ENCODE data around the gene EXOC4. TPM values are rescaled to one million over a fixed set of nuclear protein-coding genes. Genes with fewer than 3 reads are reported as not detected.

EXOC4 gene
- total RNA-seq, 1 experiment from 2014 or later, result 66.2 TPM

- BruUV-seq (replicated peaks), result no TSS peak
- POLR2A ChIA-PET, result no interaction called here
These were observed 56.5 kb downstream of the EXOC4 start for GRCh38 chr7:133309333-133309732.

DNA sequence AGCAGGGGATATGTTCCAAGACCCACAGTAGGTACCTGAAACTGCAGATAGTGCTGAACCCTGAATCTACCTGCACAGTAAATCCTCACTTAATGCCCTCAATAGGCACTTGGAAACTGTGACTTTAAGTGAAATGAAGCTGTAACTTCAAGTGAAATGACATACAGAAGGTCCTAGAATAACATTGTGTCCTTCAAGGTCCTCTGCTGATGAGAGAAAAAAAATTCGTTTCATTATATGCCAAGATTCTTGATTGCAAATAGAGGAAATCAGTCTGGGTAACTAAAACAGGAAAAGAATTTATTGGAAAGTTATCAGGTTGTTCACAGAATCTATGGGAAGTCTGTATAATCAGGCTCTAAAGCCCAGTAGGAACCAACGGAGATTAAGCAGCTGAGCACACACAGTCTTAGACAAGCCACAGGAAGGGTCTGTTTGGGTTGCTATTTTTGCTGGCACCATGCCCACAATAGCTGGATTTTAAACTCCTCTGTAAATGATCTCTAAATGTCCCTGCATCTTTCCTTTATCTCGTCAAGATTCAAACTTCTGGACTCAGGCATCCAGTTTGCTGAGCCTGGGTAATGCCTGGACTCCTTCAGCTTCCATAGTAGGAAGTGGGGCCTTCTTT lies 57.5 kb downstream of the EXOC4 start:
- no peak overlapping the region for H3K4me3 ChIP-seq (ENCODE audit: low read depth, low read length)
- DNase-seq, result no peak
- intact Hi-C loops (cut with micrococcal nuclease; ENCODE audit: unreplicated experiment), result no loop called here
- no peaks in the 10 kb centered on the region for H3K27me3 ChIP-seq (replicated peaks; ENCODE audit: control insufficient read depth, insufficient read depth, low read length)
- no peaks in the 10 kb centered on the region for H3K36me3 ChIP-seq (ENCODE audit: control insufficient read depth, insufficient read depth, low read length)
- Mint-ChIP-seq H3K4me1 (ENCODE audit: low read depth, unreplicated experiment) (peaks cover 7% of the 10 kb centered on the region), H3K27ac (ENCODE audit: unreplicated experiment) (no peak overlapping the region), H3K36me3 (ENCODE audit: insufficient read depth, unreplicated experiment) (peaks cover 29% of the 10 kb centered on the region), H3K27me3 (ENCODE audit: insufficient read depth, unreplicated experiment) (no peaks in the 10 kb centered on the region), H3K9me3 (ENCODE audit: unreplicated experiment) (no peaks in the 10 kb centered on the region), H3K4me3 (ENCODE audit: unreplicated experiment) (no peak overlapping the region)
- no peak for TF ChIP-seq CTCF (IDR thresholded peaks at IDR 0.05; ENCODE audit: insufficient read depth in 1 of 2, low read depth in 1 of 2, low read length in 1 of 2, severe bottlenecking in 1 of 2, unreplicated experiment in 1 of 2)
- no TSS peak for BruUV-seq (replicated peaks)
- CTCF ChIA-PET, result interaction anchor here (0.9 kb wide), 1 partner anchor 124 kb away, joined by 8 read pairs; no protein-coding TSS in a partner anchor
- H3K4me1 ChIP-seq, result no peaks in the 10 kb centered on the region
- POLR2A ChIA-PET, result no interaction called here
- H3K9me3 ChIP-seq, result no peaks in the 10 kb centered on the region

More at GRCh38 chr7:133309333-133309732, 56.5 kb downstream of the EXOC4 start:
- no peak for DNase-seq
- no peaks in the 10 kb centered on the region for H3K4me1 ChIP-seq
- peaks cover 29% of the 10 kb centered on the region for H3K36me3 Mint-ChIP-seq (ENCODE audit: insufficient read depth, unreplicated experiment)
- no peaks in the 10 kb centered on the region for H3K9me3 Mint-ChIP-seq (ENCODE audit: unreplicated experiment)
- no peaks in the 10 kb centered on the region for H3K27me3 Mint-ChIP-seq (ENCODE audit: insufficient read depth, unreplicated experiment)
- intact Hi-C loops (cut with micrococcal nuclease; ENCODE audit: unreplicated experiment), result no loop called here
- no peaks in the 10 kb centered on the region for H3K36me3 ChIP-seq (ENCODE audit: control insufficient read depth, insufficient read depth, low read length)
- no peak overlapping the region for H3K27ac Mint-ChIP-seq (ENCODE audit: unreplicated experiment)
- peaks cover 7% of the 10 kb centered on the region for H3K4me1 Mint-ChIP-seq (ENCODE audit: low read depth, unreplicated experiment)
- H3K27me3 ChIP-seq (replicated peaks; ENCODE audit: control insufficient read depth, insufficient read depth, low read length), result no peaks in the 10 kb centered on the region
- no peak overlapping the region for H3K4me3 ChIP-seq (ENCODE audit: low read depth, low read length)
- no peak overlapping the region for H3K4me3 Mint-ChIP-seq (ENCODE audit: unreplicated experiment)
- CTCF ChIA-PET, result no interaction called here
- no peak for TF ChIP-seq CTCF (IDR thresholded peaks at IDR 0.05; ENCODE audit: insufficient read depth in 1 of 2, low read depth in 1 of 2, low read length in 1 of 2, severe bottlenecking in 1 of 2, unreplicated experiment in 1 of 2)
- no peaks in the 10 kb centered on the region for H3K9me3 ChIP-seq

DNA sequence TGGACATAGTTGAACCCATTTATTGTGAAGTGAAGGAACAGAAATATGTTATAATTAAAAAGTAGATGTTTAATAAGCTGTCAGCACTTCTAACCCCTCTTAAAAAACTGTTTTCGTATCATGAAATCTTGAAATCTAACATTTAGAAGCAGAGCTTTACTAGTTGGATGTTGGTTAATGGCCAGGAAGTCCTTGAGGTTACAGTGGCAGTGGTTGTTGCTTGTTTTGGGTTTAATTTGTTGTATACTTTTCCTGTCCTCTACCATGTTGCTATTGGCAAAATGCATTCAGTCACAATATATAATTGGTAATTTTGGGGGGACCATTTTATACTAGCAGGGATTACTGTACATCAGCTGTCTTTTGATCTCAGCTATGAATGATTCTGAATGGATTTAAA lies 60.7 kb downstream of the EXOC4 start:
- Mint-ChIP-seq H3K36me3 (ENCODE audit: insufficient read depth, unreplicated experiment) (no peaks in the 10 kb centered on the region), H3K4me3 (ENCODE audit: unreplicated experiment) (no peak overlapping the region), H3K9me3 (ENCODE audit: unreplicated experiment) (no peaks in the 10 kb centered on the region), H3K4me1 (ENCODE audit: low read depth, unreplicated experiment) (peaks cover 7% of the 10 kb centered on the region), H3K27ac (ENCODE audit: unreplicated experiment) (no peak overlapping the region), H3K27me3 (ENCODE audit: insufficient read depth, unreplicated experiment) (no peaks in the 10 kb centered on the region)
- no peaks in the 10 kb centered on the region for H3K4me1 ChIP-seq
- H3K9me3 ChIP-seq, result no peaks in the 10 kb centered on the region
- BruUV-seq (replicated peaks), result no TSS peak
- CTCF ChIA-PET, result no interaction called here
- H3K4me3 ChIP-seq (ENCODE audit: low read depth, low read length), result no peak overlapping the region
- TF ChIP-seq CTCF (IDR thresholded peaks at IDR 0.05; ENCODE audit: insufficient read depth in 1 of 2, low read depth in 1 of 2, low read length in 1 of 2, severe bottlenecking in 1 of 2, unreplicated experiment in 1 of 2), result no peak
- POLR2A ChIA-PET, result no interaction called here
- H3K36me3 ChIP-seq (ENCODE audit: control insufficient read depth, insufficient read depth, low read length), result no peaks in the 10 kb centered on the region
- intact Hi-C loops (cut with micrococcal nuclease; ENCODE audit: unreplicated experiment), result no loop called here
- DNase-seq, result no peak
- H3K27me3 ChIP-seq (replicated peaks; ENCODE audit: control insufficient read depth, insufficient read depth, low read length), result no peaks in the 10 kb centered on the region
